HEK293 (cell line): ENCODE measurements around the gene FCMR.

Experiments used
- CTCF ChIA-PET: fragments of 350-600 bp; formaldehyde crosslinking; extraction: SDS; loops from one replicate; lab custom pipeline; 2021; ENCODE audit warnings: antibody characterized with exemption; lab: Yijun Ruan, JAX
- POLR2A ChIA-PET: fragments of 300-600 bp; formaldehyde crosslinking; extraction: SDS; loops from one replicate; lab custom pipeline; 2020; ENCODE audit warnings: antibody characterized with exemption, inconsistent platforms; lab: Yijun Ruan, JAX
- H3K27ac ChIP-seq: fragments of 200-500 bp; sonication (Bioruptor generic); 2 replicates; pipeline ENCODE4 v1.5.1; 2014; ENCODE audit warnings: low read depth, low read length, control low read depth, inconsistent platforms; ENCODE audit errors: extremely low read depth
- H3K36me3 ChIP-seq, 2 experiments: fragments of 200-500 bp in 1 of 2; sonication (Bioruptor generic) in 1 of 2; 1 replicate in 1 of 2; 2 replicates in 1 of 2; pipeline ENCODE4 v1.5.1; 2014 to 2017; ENCODE audit warnings: inconsistent platforms in 2 of 2, low read length in 2 of 2; ENCODE audit not compliant: control insufficient read depth in 2 of 2, insufficient read depth in 1 of 2
- H3K4me1 ChIP-seq: fragments of 200-500 bp; sonication (Bioruptor generic); 2 replicates; pipeline ENCODE4 v1.5.1; 2014; ENCODE audit warnings: mild to moderate bottlenecking, low read length, inconsistent platforms; ENCODE audit not compliant: control insufficient read depth, insufficient read depth
- H3K4me3 ChIP-seq: 2 replicates; pipeline ENCODE4 v1.5.1; 2011; ENCODE audit warnings: low read depth, mild to moderate bottlenecking, control low read depth, low read length, moderate library complexity
- H3K9me3 ChIP-seq: fragments of 200-500 bp; sonication (Bioruptor generic); 2 replicates; pipeline ENCODE4 v1.5.1; 2014; ENCODE audit warnings: low read depth, low read length, inconsistent platforms; ENCODE audit not compliant: control insufficient read depth, insufficient read depth
- CTCF ChIP-seq: fragments of 450-650 bp; formaldehyde crosslinking; IDR thresholded peaks from 2 replicates; pipeline ENCODE4 v1.5.1; 2016; ENCODE audit warnings: missing biosample characterization, missing genetic modification characterization
- EGR2 ChIP-seq: fragments of 450-650 bp; formaldehyde crosslinking; IDR thresholded peaks from 2 replicates; pipeline ENCODE4 v1.5.1; 2016; ENCODE audit warnings: low read depth, missing biosample characterization, missing genetic modification characterization
- GLIS1 ChIP-seq: fragments of 450-650 bp; formaldehyde crosslinking; IDR thresholded peaks from 2 replicates; pipeline ENCODE4 v1.5.1; 2016; ENCODE audit warnings: missing biosample characterization, missing genetic modification characterization
- OSR2 ChIP-seq: fragments of 450-650 bp; formaldehyde crosslinking; IDR thresholded peaks from 2 replicates; pipeline ENCODE4 v1.5.1; 2016; ENCODE audit warnings: missing biosample characterization, missing genetic modification characterization
- WT1 ChIP-seq: fragments of 450-650 bp; formaldehyde crosslinking; IDR thresholded peaks from 2 replicates; pipeline ENCODE4 v1.5.1; 2016; ENCODE audit warnings: missing biosample characterization, missing genetic modification characterization
- YY1 ChIP-seq: fragments of 450-650 bp; formaldehyde crosslinking; IDR thresholded peaks from 2 replicates; pipeline ENCODE4 v1.5.1; 2018; ENCODE audit warnings: missing biosample characterization, missing genetic modification characterization
- ZNF24 ChIP-seq: fragments of 450-650 bp; formaldehyde crosslinking; IDR thresholded peaks from 2 replicates; pipeline ENCODE4 v1.5.1; 2016; ENCODE audit warnings: missing biosample characterization, missing genetic modification characterization
- ZNF26 ChIP-seq: fragments of 450-650 bp; formaldehyde crosslinking; IDR thresholded peaks from 2 replicates; pipeline ENCODE4 v1.5.1; 2016; ENCODE audit warnings: missing biosample characterization, missing genetic modification characterization
- ZNF350 ChIP-seq: fragments of 450-650 bp; formaldehyde crosslinking; IDR thresholded peaks from 2 replicates; pipeline ENCODE4 v1.5.0; 2017; ENCODE audit warnings: missing biosample characterization, mild to moderate bottlenecking, missing genetic modification characterization
- ZNF362 ChIP-seq: fragments of 450-650 bp; formaldehyde crosslinking; IDR thresholded peaks from 2 replicates; pipeline ENCODE4 v1.5.1; 2016; ENCODE audit warnings: missing biosample characterization, missing genetic modification characterization
- ZNF394 ChIP-seq: fragments of 450-650 bp; formaldehyde crosslinking; IDR thresholded peaks from 2 replicates; pipeline ENCODE4 v1.5.1; 2016; ENCODE audit warnings: missing biosample characterization, missing genetic modification characterization, mild to moderate bottlenecking, moderate library complexity, borderline replicate concordance
- ZNF416 ChIP-seq: fragments of 450-650 bp; formaldehyde crosslinking; IDR thresholded peaks from 2 replicates; pipeline ENCODE4 v1.5.1; 2016; ENCODE audit warnings: missing biosample characterization, missing genetic modification characterization
- ZNF521 ChIP-seq: fragments of 450-650 bp; formaldehyde crosslinking; IDR thresholded peaks from 2 replicates; pipeline ENCODE4 v1.5.1; 2017; ENCODE audit warnings: missing biosample characterization, mild to moderate bottlenecking, missing genetic modification characterization
- ZNF530 ChIP-seq: fragments of 450-650 bp; formaldehyde crosslinking; IDR thresholded peaks from 2 replicates; pipeline ENCODE4 v1.5.1; 2016; ENCODE audit warnings: low read depth, missing biosample characterization, missing genetic modification characterization
- ZNF596 ChIP-seq: fragments of 450-650 bp; IDR thresholded peaks from 2 replicates; pipeline ENCODE4 v1.5.0; 2018; ENCODE audit warnings: missing biosample characterization, mild to moderate bottlenecking, missing genetic modification characterization, moderate library complexity
- ZNF670 ChIP-seq: fragments of 450-650 bp; formaldehyde crosslinking; IDR thresholded peaks from 2 replicates; pipeline ENCODE4 v1.5.1; 2016; ENCODE audit warnings: missing biosample characterization, missing genetic modification characterization, low read depth
- ZNF768 ChIP-seq: fragments of 450-650 bp; formaldehyde crosslinking; IDR thresholded peaks from 2 replicates; pipeline ENCODE4 v1.5.1; 2018; ENCODE audit warnings: missing biosample characterization, mild to moderate bottlenecking, missing genetic modification characterization
- ZNF830 ChIP-seq: fragments of 450-650 bp; IDR thresholded peaks from 2 replicates; pipeline ENCODE4 v1.5.0; 2018; ENCODE audit warnings: missing biosample characterization, missing genetic modification characterization, low read depth, mild to moderate bottlenecking, moderate library complexity

The FCMR gene

DNA sequence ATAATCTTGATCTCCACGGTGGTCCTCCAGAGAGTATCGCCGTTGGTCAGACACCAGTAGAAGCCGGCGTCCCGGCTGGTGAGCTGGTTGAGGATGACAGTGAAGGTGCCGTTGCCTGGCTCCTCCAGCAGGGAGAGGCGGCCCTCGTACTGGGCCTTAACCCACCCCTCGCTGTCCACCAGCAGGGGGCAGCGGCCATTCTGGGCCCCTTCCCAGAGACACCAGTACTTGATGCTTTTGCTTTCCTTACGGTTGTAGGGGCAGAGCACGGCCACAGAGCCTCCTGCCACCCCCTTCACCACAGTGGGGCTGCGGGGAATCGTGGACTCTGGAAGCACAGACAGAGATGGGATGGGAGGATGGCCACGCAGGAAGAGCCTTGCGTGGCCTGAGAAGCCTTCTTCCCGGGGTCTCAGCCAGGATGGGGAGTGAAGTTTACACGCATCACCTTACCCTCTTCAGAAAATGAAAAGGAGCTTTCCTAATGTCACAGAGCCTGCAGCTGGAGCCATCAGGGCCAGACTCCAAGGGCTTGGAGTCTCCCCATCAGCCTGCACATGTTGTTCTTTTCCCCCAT is 13.8 kb upstream of the FCMR start:
- no peaks in the 10 kb centered on the region for H3K4me1 ChIP-seq
- H3K36me3 ChIP-seq: no peaks in the 10 kb centered on the region
- ChIA-PET POLR2A (no interaction called here), CTCF (interaction anchor here (0.6 to 4.6 kb wide), 25 partner anchors 8 to 390 kb away, joined by 3 to 45 read pairs (median 3); partner anchors contain the start of genes DYRK3, FCMR and PIGR)
- H3K4me3 ChIP-seq: no peak overlapping the region
- H3K9me3 ChIP-seq: no peaks in the 10 kb centered on the region
- peak; percentile 51; the same call in 1 of the 2 replicates for TF ChIP-seq CTCF
- TF ChIP-seq ZNF670: no peak
- H3K27ac ChIP-seq: no peak overlapping the region

- CTCF ChIA-PET: interaction anchor here (0.6 to 4.6 kb wide), 24 partner anchors 8 to 1036 kb away, joined by 3 to 45 read pairs (median 4); partner anchors contain the start of genes FCMR and PIGR
Observed at GRCh38 chr1:206933333-206933945, 11.7 kb upstream of the FCMR start.

GRCh38 chr1:206932177-206932576 is 10.4 kb upstream of the FCMR start:
- POLR2A ChIA-PET: no interaction called here
- Histone ChIP-seq H3K9me3 (no peaks in the 10 kb centered on the region), H3K36me3 (no peaks in the 10 kb centered on the region), H3K27ac (no peak overlapping the region), H3K4me3 (no peak overlapping the region), H3K4me1 (no peaks in the 10 kb centered on the region)
- TF ChIP-seq EGR2 (tag by site-specific recombination): 0 out of 2 replicates have a peak, but pooled peaks have one; percentile 24
- TF ChIP-seq ZNF530 (tag by site-specific recombination): no peak
- TF ChIP-seq ZNF768 (tag by site-specific recombination): no peak
- TF ChIP-seq ZNF596 (tag by site-specific recombination): no peak
- CTCF ChIA-PET: interaction anchor here (0.7 to 3.7 kb wide), 6 partner anchors 9 to 873 kb away, joined by 3 to 15 read pairs (median 4); no protein-coding TSS in a partner anchor

More at GRCh38 chr1:206933333-206933945, 11.7 kb upstream of the FCMR start:
- POLR2A ChIA-PET: no interaction called here
- no peaks in the 10 kb centered on the region for H3K36me3 ChIP-seq
- H3K4me3 ChIP-seq: no peak overlapping the region
- TF ChIP-seq ZNF416 (tag by site-specific recombination) (no peak), WT1 (tag by site-specific recombination) (no peak), YY1 (tag by site-specific recombination) (no peak), ZNF394 (no peak), ZNF768 (tag by site-specific recombination) (no peak), ZNF830 (tag by site-specific recombination) (no peak), ZNF26 (tag by site-specific recombination) (no peak), ZNF521 (tag by site-specific recombination) (no peak)
- no peaks in the 10 kb centered on the region for H3K9me3 ChIP-seq
- no peak overlapping the region for H3K27ac ChIP-seq
- H3K4me1 ChIP-seq: no peaks in the 10 kb centered on the region

DNA sequence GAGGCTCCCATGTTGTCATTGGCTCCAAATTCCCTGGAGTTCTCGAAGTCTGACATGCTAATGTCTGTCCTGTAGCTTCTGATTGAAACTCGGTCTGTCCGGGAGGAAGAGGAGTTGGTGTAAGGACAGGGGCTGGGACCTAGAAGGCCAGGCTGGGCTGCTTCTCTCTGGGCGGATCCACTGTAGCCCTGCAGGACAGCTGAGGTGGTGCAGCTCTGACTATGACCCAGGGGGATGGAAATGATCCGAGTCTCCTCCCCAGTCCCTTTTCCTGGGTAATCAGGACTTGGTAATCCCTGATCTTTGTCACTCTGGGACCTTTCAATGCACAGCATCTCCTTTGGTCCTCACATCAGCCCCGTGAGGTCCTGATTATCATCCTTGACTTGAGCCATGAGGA is 10.0 kb upstream of the FCMR start:
- TF ChIP-seq GLIS1 (tag by site-specific recombination) (no peak), OSR2 (tag by site-specific recombination) (no peak), ZNF24 (tag by site-specific recombination) (no peak), ZNF350 (tag by site-specific recombination) (no peak), ZNF362 (tag by site-specific recombination) (no peak)
- TF ChIP-seq, all 188 proteins: peak for 0
- Histone ChIP-seq H3K36me3 (no peaks in the 10 kb centered on the region), H3K4me1 (no peaks in the 10 kb centered on the region), H3K4me3 (no peak overlapping the region), H3K9me3 (no peaks in the 10 kb centered on the region), H3K27ac (no peak overlapping the region)
- POLR2A ChIA-PET: no interaction called here
- CTCF ChIA-PET: interaction anchor here (0.6 to 3.7 kb wide), 7 partner anchors 10 to 872 kb away, joined by 3 to 15 read pairs (median 3); no protein-coding TSS in a partner anchor
